Thyroid gland (tissue), 4 donors: ENCODE results near the gene SLC25A21. TPM values are rescaled to one million over a fixed set of nuclear protein-coding genes. Genes with fewer than 3 reads are reported as not detected.

Experiments
- DNase-seq, 2 donors: peaks; one replicate each; pipeline ENCODE4 v3.0.0-alpha.2; 2019
- H3K27ac ChIP-seq, 3 donors: fragments of 200-600 bp; sonication (generic); 1 replicate in 2 of 3; 2 replicates in 1 of 3; pipeline ENCODE4 v1.5.1; 2016 to 2019; ENCODE audit warnings: mild to moderate bottlenecking in 1 of 3, moderate library complexity in 1 of 3
- H3K27me3 ChIP-seq: fragments of 200-600 bp; sonication (generic); one replicate; pipeline ENCODE4 v1.5.1; 2019
- H3K36me3 ChIP-seq, 2 donors: fragments of 200-600 bp; sonication (generic); one replicate each; pipeline ENCODE4 v1.5.1; 2016 to 2019
- H3K4me1 ChIP-seq, 2 donors: fragments of 200-600 bp; sonication (generic); one replicate each; pipeline ENCODE4 v1.5.1; 2017 to 2019
- H3K4me3 ChIP-seq, 3 donors: fragments of 200-600 bp; sonication (generic); replicated peaks in 1 of 3; 1 replicate in 2 of 3; 2 replicates in 1 of 3; pipeline ENCODE4 v1.5.1; 2016; ENCODE audit warnings: mild to moderate bottlenecking in 1 of 3
- H3K9me3 ChIP-seq: fragments of 200-600 bp; sonication (generic); one replicate; pipeline ENCODE4 v1.5.1; 2017
- POLR2A ChIP-seq, 2 donors: fragments of 450-650 bp; IDR thresholded peaks; one replicate each; pipeline ENCODE4 v1.6.1; 2017; ENCODE audit warnings: antibody characterized with exemption in 2 of 2, mild to moderate bottlenecking in 2 of 2, moderate library complexity in 1 of 2
- WGBS, 2 donors: methylation state at CpG; one replicate each; pipeline ENCODE4 v1.1.5; 2017; 5-methylcytosine and 5-hydroxymethylcytosine counted together
- intact Hi-C: fragments of 100-400 bp; cut with DNase I; formaldehyde crosslinking; loops from one replicate; pipeline ENCODE4 v1.15.1; 2023
- total RNA-seq, 4 donors: library from RNA; depleted of rRNA; stranded (reverse); fragments of >200 nt; gene quantifications; one replicate each; pipeline ENCODE4 v1.2.3, GENCODE V29; 2016
- TF ChIP-seq, protein P1 (sequence below), 6 experiments: fragments of 200-600 bp in 3 of 6; fragments of 450-650 bp in 3 of 6; sonication (generic) in 3 of 6; IDR thresholded peaks; one replicate each; pipeline ENCODE4 v1.5.1; 2016 to 2019; ENCODE audit warnings: antibody characterized with exemption in 6 of 6, mild to moderate bottlenecking in 2 of 6, inconsistent platforms in 1 of 6, moderate library complexity in 1 of 6

SLC25A21 gene
- total RNA-seq, 4 donors from 2014 or later, result 0.29 to 1.4 (median 0.60) TPM

DNA sequence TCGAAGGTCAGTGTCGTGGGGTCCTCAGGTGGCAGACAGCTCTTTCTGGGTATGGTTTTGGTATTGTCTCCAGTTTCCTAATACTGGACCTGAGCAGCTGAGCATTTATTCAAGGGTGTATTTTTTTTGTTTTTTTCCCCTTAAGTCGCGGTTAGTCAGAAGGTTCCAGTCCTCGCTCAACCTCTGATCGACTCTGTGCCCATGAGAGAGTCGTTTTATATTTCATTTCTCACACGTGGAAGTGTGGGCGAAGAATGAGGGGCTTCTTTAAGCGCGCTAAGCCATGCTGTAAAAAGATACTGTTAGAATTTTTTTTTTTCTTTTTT is 25.8 kb upstream of the SLC25A21 start:
- Histone ChIP-seq H3K27me3 (no peaks in the 10 kb centered on the region), H3K4me3 (peak overlapping the region; percentile 31 to 43 (median 33)), H3K36me3 (no peaks in the 10 kb centered on the region), H3K9me3 (no peaks in the 10 kb centered on the region), H3K27ac (peak overlapping the region; percentile 83 to 93 (median 92)), H3K4me1 (peaks cover 0 to 5% of the 10 kb centered on the region in 2 donors)
- 13% methylated on average over 11 of the region's 11 CpGs for WGBS, 2 donors
- TF ChIP-seq, protein P1, sequence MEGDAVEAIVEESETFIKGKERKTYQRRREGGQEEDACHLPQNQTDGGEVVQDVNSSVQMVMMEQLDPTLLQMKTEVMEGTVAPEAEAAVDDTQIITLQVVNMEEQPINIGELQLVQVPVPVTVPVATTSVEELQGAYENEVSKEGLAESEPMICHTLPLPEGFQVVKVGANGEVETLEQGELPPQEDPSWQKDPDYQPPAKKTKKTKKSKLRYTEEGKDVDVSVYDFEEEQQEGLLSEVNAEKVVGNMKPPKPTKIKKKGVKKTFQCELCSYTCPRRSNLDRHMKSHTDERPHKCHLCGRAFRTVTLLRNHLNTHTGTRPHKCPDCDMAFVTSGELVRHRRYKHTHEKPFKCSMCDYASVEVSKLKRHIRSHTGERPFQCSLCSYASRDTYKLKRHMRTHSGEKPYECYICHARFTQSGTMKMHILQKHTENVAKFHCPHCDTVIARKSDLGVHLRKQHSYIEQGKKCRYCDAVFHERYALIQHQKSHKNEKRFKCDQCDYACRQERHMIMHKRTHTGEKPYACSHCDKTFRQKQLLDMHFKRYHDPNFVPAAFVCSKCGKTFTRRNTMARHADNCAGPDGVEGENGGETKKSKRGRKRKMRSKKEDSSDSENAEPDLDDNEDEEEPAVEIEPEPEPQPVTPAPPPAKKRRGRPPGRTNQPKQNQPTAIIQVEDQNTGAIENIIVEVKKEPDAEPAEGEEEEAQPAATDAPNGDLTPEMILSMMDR (IDR thresholded peaks at IDR 0.05), result no peak
- TF ChIP-seq POLR2A (IDR thresholded peaks at IDR 0.05), result no peak
- intact Hi-C loops, result no loop called here
- DNase-seq, result no peak

DNA sequence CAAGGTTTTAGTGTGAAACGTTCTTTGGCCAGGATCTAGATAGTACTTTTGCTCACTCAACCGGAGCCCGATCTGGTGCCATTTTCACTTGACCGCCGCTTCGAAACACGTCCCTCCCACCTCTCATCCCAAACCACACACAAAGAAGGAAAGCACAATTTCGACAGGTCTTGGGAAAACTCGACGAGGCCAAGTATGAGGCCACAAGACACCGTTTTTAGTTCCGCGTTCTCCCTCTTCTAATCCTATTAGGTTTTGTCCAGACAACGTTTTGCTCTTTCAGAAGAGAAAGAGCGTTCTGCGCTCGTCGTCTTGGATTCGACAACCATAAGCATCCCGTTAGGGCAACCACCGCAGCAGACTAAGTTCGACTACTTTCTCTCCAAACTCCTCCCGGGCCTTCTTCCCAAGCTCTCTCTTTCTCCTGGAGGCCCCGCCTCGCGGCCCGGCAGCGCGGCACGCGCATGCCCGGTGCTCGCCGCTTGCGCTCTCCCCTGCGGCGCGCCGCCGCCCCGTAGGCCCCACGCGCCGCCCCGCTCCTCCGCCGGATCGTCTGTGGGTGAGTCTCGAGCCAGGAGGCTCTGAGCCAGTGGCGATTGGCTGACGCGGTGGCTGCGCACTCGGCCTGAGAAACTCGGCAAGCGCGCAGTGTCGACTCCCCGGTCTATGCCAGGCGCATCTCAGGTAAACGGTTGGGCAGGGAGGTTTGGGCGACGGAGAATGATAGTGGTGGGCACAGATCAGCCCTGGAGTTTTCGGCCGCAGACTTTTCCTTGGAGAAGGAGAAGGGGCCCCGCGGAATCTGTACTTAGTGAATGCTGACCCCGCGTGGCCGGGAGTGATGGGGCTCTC is 25.2 kb upstream of the SLC25A21 start, which contains the start of gene MIPOL1:
MIPOL1 (plus strand) TSS at position 517 of the 852 bp plus-strand sequence. CDS start 49,952 bp downstream, outside the sequence.
- peak; percentile 85 to 88 for DNase-seq
- Histone ChIP-seq H3K4me1 (peaks cover 0 to 5% of the 10 kb centered on the region in 2 donors), H3K27me3 (no peaks in the 10 kb centered on the region), H3K4me3 (peak within 1 kb of the TSS; percentile 31 to 43 (median 33)), H3K9me3 (no peaks in the 10 kb centered on the region), H3K36me3 (no peaks in the 10 kb centered on the region), H3K27ac (peak within 1 kb of the TSS; percentile 83 to 93 (median 92))
- 1 to 3% methylated on average over 44 to 59 of the region's 70 CpGs for WGBS, 2 donors
- TF ChIP-seq POLR2A (IDR thresholded peaks at IDR 0.05), result peak in 1 of 2 donors; percentile 75
- TF ChIP-seq, protein P1 (IDR thresholded peaks at IDR 0.05), result peak in 3 of 6 experiments; percentile 32 to 43 (median 42)
- intact Hi-C loops, result no loop called here

DNA sequence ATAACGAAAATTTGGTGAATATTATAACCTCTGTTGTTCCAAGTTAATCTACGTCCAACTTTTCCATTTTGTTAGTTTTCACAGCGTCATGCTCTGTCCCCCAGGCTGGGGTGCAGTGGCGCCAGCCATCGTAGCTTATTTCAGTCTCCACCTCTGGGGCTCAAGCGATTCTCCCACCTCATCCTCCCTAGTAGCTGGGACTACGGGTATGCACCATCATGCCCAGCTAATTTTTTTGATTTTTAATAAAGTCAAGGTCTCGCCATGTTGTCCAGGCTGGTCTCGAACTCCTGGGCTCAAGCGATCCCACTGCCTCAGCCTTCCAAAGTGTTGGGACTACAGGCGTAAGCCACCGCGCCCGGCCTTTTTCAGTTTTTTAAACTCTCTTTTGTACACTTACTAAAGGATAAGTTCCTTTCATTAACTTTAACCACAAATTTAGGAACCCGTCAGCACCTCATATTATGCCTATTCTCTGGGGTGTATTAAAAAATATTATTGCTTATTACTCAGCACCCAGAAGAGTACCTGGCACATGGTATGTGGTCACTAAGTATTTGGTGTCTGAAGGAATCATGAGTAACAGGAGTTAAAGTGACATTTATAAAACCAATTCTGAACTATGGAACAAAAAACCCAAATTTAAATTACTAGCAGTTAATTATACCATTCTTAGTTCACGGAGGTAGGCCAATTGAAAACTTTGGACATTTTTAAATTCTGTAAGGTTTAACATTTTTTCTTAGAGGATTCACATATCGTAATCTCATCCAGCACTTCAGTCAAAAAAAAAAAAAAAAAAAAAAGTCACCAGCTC is 24.4 kb upstream of the SLC25A21 start:
- WGBS, 2 donors, result 89% methylated on average over 17 of the region's 17 CpGs
- intact Hi-C loops, result no loop called here
- H3K4me3 ChIP-seq, result peak overlapping the region in 2 of 3 donors; percentile 9 to 43
- peak overlapping the region; percentile 83 to 93 (median 92) for H3K27ac ChIP-seq
- no peaks in the 10 kb centered on the region for H3K9me3 ChIP-seq
- DNase-seq, result peak in 1 of 2 donors; percentile 11
- no peaks in the 10 kb centered on the region for H3K36me3 ChIP-seq
- H3K4me1 ChIP-seq, result peaks cover 0 to 5% of the 10 kb centered on the region in 2 donors
- TF ChIP-seq, protein P1 (IDR thresholded peaks at IDR 0.05), result no peak
- no peak for TF ChIP-seq POLR2A (IDR thresholded peaks at IDR 0.05)
- H3K27me3 ChIP-seq, result no peaks in the 10 kb centered on the region

DNA sequence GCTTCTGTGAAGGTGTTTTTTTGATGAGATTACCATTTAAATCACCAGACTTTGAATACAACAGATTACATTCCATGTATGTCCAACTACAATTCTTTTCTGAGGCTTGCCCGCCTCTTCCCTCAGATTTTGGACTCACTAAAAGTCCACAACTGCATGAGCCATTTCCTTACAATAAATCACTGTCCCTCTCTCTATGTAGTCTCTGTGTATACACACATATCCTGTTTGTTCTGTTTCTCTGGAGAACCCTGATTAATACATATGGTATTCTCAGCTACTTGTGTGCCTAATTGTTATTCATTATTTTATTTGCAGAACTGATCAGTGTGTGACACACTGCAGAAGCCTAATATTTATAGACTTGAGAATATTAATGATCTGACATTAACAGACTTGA is 22.9 kb upstream of the SLC25A21 start:
- H3K36me3 ChIP-seq, result no peaks in the 10 kb centered on the region
- intact Hi-C loops, result no loop called here
- WGBS, 2 donors, result 88 to 89% methylated on average over 1 of the region's 1 CpG

More for the DNA sequence above, 22.9 kb upstream of the SLC25A21 start:
- no peaks in the 10 kb centered on the region for H3K27me3 ChIP-seq
- TF ChIP-seq, protein P1 (IDR thresholded peaks at IDR 0.05), result no peak
- no peak for TF ChIP-seq POLR2A (IDR thresholded peaks at IDR 0.05)
- H3K4me1 ChIP-seq, result peaks cover 0 to 5% of the 10 kb centered on the region in 2 donors
- DNase-seq, result no peak
- no peak overlapping the region for H3K4me3 ChIP-seq
- no peaks in the 10 kb centered on the region for H3K9me3 ChIP-seq
- H3K27ac ChIP-seq, result no peak overlapping the region
